Hematopoietic multipotent progenitor cell treated with erythropoietin and hydrocortisone succinate and interleukin-3 and kit ligand, for 4 days (in vitro differentiated cells): ENCODE results near the gene POLR3H.

Source experiments
- DNase-seq: peaks from one replicate; pipeline ENCODE4 v3.0.0-alpha.2; 2015

Gene POLR3H

DNA sequence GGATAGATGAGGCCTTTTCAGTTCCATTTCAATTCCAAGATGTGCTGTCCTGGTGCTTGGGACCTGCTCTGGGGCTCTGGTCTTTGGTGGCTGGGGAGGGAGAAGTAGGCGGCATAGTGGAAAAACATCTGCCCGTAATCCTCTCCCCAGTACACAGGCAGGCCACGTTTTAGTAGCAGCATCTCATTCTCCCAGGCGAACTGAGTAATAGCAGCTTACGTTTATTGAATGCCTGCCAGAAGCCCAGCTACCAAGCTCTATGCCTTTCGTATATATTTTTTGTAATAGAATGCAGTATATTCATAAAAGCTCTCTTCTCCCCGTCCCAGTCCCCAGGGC, 63.9 kb downstream of the POLR3H start:
- no peak for DNase-seq

GRCh38 chr22:41479671-41480396, 64.4 kb downstream of the POLR3H start:
- DNase-seq, result no peak

DNA sequence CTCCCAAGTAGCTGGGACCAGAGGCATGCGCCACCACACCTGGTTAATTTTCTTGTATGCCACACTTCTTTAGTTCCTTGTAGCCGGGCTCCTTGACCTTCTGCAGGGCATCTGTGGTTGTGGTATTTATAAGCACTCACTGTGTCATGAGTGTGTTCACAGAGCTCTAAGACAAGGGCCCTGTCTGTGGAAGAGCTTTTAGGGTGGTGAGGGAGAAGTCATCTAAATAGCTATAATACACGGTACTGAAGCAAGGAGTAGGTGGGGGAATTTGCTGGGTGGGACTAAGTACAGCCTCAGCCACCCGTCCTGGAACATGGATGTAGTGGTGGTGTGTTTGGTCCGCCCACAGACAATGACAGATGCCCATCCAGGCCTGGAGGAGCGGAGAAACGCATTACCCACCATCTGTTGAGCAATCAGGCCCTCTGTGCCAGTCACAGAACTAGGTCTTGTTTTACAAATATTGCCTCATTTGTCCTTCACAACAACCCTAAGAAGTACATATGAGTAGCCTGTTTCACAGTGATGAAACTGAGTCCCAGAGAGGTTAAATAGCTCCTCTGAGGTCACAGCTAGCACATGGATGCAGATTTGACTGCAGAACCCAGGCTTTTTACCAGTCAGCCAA, 65.3 kb downstream of the POLR3H start:
- peak; percentile 38 for DNase-seq

GRCh38 chr22:41478473-41478872, 65.8 kb downstream of the POLR3H start:
- no peak for DNase-seq
